GM21423 (cell line): ENCODE measurements around the gene SORD.

Experiments used
- ATAC-seq: cut with Tn5 transposase; IDR thresholded peaks from one replicate; pipeline ENCODE4 v1.9.1; 2021; ENCODE audit warnings: mild to moderate bottlenecking, moderate library complexity; ENCODE audit not compliant: unreplicated experiment

The SORD gene

DNA sequence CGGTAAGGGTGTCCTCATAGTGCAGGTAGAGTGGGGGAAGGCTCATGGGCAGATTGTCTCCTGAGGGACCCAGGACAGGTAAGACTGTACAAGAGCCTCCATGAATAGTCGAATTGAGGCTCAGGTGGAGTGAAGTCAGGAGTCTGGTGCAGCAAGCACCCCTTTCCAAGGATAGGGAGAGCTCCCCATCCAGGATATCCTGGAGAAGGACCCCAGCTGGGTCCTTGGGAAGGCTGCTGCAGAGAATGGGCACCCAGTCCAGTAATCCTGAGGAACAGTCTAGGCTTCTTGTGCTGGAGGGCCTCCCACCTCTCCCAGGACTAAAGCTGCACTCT lies 91.7 kb downstream of the SORD start:
- ATAC-seq, result no peak

DNA sequence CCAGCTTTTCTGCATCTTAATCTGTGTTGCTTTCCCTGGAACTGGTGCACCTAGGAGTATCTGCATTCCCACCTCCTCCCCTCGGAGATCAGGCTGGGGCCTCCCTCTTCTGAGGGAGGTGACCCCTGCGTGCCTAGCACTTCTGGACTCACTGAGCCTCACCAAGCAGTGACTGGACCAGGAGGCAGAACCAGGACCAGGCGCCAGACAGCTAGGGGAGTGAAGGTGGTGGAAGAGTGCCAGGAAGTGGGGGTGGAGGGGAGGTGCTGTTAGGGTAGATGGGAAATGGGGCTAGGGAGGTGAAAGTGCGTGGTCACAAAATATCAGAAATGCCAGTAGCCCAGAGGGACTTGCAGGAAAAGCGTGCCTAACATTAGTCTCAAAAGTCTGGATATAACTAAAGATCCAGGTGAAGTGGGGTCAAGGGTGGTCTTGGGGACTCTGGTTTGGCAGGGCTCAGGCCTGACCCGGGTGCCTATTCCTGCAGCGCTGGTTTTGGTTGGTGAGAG lies 92.4 kb downstream of the SORD start:
- ATAC-seq, result no peak

DNA sequence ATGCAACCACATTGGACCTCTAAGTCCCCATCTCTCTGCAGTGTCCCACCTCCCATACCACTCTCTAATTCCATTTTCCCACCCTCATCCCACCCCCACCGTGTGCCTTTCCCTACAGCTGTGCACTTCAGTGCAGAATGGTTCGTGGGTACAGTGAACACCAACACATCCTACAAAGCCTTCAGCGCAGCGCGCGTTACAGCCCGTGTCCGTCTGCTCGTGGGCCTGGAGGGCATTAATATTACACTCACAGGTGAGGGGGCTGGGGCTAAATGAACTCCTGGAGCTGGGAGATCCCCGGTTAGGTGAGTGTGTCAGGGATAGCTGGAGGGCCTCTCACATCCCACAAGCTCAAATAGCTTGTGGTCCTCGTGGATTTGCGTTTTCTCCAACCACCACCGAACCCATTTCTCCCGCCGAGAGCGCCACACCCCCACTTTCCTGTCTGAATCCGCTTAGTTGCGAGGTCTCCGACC lies 93.0 kb downstream of the SORD start:
- ATAC-seq, result no peak

DNA sequence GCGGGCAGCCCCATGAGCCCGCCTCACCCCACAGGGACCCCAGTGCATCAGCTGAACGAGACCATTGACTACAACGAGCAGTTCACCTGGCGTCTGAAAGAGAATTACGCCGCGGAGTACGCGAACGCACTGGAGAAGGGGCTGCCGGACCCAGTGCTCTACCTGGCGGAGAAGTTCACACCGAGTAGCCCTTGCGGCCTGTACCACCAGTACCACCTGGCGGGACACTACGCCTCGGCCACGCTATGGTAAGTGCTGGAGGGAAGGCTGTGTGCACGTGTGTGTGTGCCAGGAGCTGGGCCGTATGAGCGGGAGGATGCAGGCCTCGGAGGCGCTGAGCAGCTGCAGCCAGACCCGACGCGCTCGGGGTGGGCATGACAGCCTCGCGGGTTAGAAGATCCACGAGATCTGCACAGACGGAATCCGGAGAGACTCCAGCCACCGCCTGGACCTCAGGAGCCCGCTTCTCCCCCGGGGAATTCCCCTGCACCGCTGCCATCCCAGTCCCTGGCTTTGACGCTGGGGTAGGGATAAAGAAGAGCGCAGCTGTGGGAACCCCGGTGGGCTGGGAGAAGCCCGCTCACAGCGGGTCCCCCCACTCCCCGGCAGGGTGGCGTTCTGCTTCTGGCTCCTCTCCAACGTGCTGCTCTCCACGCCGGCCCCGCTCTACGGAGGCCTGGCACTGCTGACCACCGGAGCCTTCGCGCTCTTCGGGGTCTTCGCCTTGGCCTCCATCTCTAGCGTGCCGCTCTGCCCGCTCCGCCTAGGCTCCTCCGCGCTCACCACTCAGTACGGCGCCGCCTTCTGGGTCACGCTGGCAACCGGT lies 93.7 kb downstream of the SORD start:
- ATAC-seq, result no peak

DNA sequence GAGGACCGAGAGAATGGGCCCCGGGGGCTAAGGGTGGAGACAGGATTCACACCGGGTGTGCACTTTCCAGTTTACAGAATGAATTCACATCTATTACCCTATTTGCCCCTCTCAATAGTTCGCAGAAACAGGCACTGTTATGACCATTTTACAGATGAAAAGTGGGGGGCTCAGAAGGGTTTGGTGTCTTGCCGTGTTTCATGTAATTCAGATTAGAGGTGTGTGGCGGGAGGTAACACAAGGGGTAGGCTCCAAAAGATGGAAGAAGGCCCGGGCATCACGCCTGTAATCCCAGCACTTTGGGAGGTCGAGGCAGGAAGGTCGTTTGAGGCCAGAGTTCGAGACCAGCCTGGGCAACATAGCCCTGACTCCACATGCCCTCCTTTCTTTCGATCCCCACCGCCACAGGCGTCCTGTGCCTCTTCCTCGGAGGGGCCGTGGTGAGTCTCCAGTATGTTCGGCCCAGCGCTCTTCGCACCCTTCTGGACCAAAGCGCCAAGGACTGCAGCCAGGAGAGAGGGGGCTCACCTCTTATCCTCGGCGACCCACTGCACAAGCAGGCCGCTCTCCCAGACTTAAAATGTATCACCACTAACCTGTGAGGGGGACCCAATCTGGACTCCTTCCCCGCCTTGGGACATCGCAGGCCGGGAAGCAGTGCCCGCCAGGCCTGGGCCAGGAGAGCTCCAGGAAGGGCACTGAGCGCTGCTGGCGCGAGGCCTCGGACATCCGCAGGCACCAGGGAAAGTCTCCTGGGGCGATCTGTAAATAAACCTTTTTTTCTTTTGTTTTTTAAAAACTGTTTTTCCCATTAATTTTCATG lies 94.5 kb downstream of the SORD start:
- peak; percentile 12 for ATAC-seq

DNA sequence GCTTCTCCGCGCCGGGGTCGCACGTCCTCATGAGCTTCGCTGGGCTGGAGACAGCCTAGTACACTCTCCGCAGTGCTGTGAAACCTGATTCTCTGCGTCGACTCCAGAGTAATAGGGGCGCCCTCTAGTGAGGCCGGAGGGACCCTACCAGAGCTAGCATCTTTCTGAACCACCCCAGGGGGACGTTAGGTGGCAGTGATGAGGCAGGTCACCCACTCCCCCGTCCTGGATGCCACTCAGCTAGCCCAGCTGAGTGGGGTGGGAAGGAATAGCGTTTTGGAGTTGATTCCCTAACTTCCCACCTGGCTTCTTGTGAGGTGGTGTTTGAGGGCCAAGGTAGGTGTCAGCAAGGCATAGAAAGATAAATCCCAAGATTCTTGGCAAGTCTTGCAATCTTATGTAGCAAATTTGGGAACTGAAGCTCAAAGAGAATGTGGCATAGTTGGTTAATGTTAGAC lies 95.2 kb downstream of the SORD start:
- peak; percentile 94 for ATAC-seq

DNA sequence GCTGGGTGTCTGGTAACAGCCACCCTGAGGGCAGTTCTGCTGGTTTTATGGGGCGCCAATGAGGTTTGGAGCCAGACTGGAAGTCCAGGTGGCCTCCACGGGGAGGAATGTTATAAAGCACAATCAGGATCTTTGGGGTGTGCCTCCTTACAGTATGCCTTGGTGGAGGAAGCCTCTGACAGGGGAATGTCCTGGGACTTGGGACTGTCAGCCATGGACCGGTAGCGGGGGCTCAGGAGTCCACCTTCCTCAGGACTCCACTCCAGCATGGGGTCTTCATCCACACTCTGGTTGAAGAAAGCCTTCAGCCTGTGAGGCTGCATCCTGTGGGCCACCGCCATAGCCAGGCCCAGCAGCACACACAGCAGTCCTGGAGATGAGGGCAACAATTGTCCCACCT lies 96.0 kb downstream of the SORD start:
- ATAC-seq, result no peak

DNA sequence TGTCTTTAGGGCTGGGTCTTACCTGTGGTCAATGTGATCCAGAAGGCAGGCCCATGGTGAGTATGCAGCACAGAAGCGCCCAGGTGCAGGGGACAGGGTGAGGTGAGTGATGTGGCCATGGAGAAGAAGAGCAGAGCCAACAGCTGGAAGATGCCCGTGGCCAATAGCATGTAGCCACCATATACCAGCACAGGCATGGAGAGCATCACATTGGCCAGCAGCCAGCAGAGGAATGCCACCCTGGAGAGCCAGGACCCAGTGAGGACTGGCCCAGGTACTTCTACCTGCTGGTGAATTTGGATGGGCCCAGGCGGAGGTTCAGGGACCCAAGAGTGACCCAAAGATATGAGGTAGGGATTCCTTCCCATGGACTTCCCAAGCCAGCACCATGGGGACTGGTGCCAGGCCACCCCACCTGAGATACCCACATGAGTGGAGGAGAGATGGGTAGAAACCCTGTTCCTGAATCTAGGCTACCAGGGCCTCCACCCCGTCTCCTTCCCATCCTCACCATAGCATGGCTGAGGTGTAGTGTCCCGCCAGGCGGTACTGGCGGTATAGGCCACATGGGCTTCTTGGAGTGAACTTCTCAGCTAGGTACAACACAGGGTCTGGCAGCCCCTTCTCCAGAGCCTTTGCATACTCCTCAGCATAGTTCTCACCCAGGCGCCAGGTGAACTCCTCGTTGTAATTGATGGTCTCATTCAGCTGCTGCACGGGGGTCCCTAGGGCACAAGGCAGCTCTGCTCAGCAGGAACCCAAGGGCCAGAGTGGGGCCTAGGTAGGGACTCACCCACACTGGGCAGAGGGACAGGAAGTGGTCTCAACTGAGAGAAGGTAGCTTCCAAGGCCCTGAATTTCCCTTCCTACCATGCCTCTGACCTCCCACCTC lies 97.3 kb downstream of the SORD start:
- ATAC-seq, result no peak

DNA sequence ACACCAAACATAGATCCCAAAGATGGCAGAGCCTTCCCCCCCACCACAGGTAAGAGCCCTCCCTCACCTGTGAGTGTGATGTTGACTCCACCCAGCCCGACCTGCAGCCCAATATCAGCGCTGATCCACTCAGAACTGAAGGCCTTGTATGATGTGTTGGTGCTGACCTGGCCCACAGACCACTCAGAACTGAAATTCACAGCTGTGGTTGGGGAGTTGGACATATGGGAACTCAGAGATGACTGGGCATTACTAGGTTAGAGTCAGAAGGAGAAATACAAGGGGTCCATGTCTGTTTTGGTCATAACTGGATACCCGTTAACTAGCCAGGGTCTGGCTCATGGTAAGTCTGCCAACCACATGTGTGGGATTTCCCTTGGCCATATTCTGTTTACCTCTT lies 98.0 kb downstream of the SORD start:
- ATAC-seq, result no peak

DNA sequence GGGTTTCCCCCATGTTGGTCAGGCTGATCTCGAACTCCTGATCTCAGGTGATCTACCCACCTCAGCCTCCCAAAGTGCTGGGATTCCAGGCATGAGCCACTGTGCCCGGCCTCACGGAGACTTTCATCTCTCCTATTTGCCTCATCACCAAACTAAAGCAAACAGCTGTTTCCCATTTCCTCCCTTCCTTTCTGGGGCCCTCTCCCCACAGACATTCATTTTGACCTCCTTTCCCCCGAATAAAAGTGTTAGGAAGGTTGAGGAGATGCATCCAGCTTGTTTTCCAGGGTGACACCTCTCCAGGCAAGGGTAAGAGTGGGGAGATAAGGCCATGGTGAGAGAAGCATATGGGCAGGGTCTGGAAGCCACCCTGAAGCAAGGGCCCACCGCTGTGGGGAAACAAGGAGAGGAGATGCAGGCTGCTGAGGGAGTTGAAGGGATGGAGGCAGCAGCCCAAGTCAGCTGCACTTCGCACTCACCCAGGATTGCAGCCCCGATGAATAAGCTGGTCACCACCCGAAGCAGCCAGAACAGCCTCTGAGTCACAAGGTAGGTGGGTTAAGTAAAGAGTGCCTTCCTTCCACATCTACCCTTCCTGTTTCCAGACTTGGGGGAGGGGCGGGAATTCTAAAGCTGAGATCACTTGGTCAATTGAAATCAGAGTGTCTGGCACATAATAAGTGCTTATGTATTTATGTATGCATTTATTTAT lies 98.9 kb downstream of the SORD start:
- ATAC-seq, result no peak

DNA sequence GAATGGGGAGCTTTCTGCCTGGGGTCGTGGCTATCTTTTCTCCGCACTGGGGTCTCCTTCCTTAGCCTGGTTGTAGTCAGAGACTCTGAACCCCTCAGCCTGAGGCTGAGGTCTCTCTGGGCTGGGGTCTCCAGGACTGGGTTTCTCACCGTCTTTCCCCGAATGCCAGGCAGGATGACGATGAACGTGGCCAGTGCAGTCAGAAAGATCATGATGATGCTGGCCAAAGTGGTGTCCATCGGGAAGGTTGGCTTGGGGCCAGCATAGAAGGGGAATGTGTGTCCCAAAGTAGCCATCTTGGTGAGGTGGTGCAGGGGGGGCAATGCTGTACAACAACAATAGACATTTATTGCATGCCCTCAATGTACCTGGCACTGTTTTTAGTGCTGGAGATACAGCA lies 99.7 kb downstream of the SORD start:
- no peak for ATAC-seq

DNA sequence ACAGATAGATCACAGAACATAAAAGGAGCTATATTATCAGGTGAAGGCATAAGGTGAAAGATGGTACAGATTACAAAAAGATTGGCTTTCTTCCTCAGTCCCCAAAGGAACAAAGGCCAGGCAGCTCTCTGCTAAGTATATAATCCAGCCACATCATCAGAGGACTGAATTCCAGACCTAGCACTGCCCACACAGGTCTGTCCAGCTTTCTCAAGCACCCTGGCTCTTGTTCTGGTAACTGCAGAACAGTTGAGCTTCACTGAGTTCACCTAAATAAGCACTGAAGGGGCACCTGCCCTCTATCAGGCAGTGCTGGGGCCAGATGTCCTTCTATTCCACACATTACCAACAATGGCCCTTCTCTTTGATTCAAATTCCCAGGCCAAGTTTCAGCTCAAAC lies 100.4 kb downstream of the SORD start:
- ATAC-seq, result no peak

DNA sequence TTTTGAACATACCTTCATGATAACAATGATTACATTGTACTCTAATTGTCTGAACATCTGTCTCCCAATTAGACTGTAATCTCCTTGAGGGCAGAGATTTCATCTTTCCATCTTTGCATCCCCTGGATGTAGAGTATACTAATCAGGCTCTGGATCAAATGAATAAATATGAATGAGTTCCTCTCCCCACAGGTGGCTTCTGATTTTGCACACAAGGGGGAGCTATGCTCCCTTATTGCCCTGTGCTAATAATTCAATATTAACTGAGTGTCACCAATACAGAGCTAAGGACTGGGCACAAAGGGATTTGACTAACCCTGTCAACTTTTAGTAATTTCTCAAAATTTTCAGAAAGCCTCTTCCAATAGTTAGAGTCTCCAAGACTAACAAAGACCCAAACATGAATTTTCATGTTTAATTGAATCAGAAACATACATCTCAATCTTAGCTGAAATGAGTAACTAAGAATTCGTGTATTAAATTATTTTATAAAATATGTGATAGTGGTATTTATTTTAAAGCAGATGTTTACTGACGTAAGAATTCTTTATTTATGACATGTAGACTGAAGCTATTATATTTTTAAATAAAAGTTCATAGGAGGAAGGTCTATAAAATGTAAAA lies 103.7 kb downstream of the SORD start:
- no peak for ATAC-seq
